Prostate gland (tissue), 2 donors: Measurements from ENCODE around the gene ANP32B.

Experiments used
- CTCF ChIP-seq, 4 experiments: fragments of 200-600 bp in 2 of 4; fragments of 450-650 bp in 2 of 4; sonication (generic) in 2 of 4; IDR thresholded peaks; 1 replicate in 3 of 4; 2 replicates in 1 of 4; pipeline ENCODE4 v1.5.1; 2016 to 2019; ENCODE audit warnings: antibody characterized with exemption in 4 of 4, mild to moderate bottlenecking in 2 of 4, moderate library complexity in 2 of 4
- POLR2A ChIP-seq: fragments of 450-650 bp; IDR thresholded peaks from one replicate; pipeline ENCODE4 v1.6.1; 2016; ENCODE audit warnings: antibody characterized with exemption, mild to moderate bottlenecking

- no peak for TF ChIP-seq CTCF (IDR thresholded peaks at IDR 0.05)
- no peak for TF ChIP-seq POLR2A
These were observed 62.4 kb downstream of the ANP32B start for GRCh38 chr9:98045234-98046179.
